ENCODE results near the gene QRSL1. TPM values are rescaled to one million over a fixed set of nuclear protein-coding genes. Genes with fewer than 3 reads are reported as not detected.

QRSL1 gene, protein sequence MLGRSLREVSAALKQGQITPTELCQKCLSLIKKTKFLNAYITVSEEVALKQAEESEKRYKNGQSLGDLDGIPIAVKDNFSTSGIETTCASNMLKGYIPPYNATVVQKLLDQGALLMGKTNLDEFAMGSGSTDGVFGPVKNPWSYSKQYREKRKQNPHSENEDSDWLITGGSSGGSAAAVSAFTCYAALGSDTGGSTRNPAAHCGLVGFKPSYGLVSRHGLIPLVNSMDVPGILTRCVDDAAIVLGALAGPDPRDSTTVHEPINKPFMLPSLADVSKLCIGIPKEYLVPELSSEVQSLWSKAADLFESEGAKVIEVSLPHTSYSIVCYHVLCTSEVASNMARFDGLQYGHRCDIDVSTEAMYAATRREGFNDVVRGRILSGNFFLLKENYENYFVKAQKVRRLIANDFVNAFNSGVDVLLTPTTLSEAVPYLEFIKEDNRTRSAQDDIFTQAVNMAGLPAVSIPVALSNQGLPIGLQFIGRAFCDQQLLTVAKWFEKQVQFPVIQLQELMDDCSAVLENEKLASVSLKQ
- 6.6 to 8.2 TPM (median 7.2 TPM) in 5 replicates for total RNA-seq (2022; extraction: Qiagen RNA extraction)

DNA sequence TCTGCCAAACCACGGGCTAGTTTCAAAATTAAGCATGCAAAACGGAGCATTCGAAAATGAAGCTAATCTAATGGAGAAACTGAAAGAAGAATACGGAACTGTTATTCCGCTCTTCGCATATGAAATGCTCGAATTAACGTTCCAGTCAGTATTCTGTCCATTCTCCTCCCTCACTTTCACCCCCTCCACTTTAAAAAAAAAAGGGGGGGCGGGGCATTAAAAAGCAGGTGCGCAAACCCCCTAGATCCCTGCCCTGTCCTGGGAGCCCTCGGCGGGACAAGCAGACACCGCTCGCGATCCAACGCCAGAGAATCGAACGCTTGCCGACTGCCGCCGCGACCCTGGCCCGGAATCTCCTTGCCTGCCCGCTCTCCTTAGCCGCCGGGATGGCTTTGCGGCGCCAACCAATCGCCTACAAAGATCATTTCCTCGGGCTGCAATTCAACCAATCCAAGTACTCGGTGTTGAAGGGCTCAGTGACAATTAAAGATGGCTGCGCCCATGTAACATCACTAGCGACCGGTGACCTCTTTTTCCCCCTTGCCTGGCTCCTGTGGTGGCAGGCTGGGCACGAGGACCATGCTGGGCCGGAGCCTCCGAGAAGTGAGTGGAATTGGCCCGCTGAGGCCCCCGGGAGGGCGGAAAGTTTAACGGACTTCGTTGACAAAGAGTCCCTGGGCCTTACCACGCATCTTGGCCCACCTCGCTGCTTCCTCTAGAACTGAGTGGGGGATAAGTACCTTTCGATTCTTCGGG is at the start of gene QRSL1, which contains the start of gene RTN4IP1:
Gene QRSL1 (plus strand): TSS at position 476 of the 756 bp plus-strand sequence. CDS start 104 bp downstream, at position 580.
Gene RTN4IP1 (minus strand): TSS at position 396 of the 756 bp plus-strand sequence. CDS start 477 bp downstream, outside the sequence.

Other genes starting within 250 kb of the QRSL1 start
- 9.0 to 11.0 TPM (median 10.2 TPM) in 5 replicates for gene RTN4IP1, start 80 bp upstream of the QRSL1 start, total RNA-seq (2022; extraction: Qiagen RNA extraction)